HG02623 (cell line): ENCODE data around the gene FGD2.

Experiments used
- ATAC-seq: cut with Tn5 transposase; IDR thresholded peaks from one replicate; pipeline ENCODE4 v1.9.1; 2021; ENCODE audit warnings: moderate library complexity; ENCODE audit not compliant: unreplicated experiment

Gene FGD2

GRCh38 chr6:36970892-36971842 lies 34.3 kb upstream of the FGD2 start:
- ATAC-seq = no peak

DNA sequence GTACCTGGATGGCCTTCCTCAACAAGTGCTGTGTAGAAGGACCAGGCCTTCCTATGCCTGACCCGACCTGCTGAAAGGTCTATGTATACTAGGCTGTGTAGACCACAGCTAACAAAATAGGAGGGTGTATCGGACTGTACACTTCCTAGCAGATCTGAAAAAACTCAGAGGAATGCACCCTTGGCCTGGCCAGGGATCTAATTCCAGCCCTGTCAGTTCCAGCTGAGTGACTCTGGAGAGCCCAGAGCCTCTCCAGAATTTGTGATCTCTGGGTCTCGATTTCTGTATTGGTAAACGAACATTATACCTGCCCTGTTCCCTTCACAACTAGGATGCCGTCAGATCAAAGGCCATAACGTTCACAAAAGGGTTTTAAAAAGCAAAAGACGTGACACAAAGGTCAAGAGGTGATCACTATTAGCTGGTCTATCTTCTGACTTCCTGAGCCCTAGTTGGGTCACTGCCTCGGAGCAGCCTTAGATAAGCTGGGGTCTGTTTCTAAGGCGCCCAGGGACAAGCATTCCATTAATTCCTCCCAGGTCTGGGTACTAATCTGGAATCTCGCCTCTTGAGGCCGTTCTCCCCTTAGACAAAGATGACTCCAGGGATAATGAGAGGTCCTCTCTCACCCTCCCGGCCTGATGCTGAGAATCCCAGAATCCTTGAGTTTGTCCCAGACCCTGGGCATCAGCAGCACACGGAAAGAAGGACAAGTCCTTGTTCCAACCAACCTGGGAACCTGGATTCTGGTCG lies 33.4 kb upstream of the FGD2 start:
- no peak for ATAC-seq

DNA sequence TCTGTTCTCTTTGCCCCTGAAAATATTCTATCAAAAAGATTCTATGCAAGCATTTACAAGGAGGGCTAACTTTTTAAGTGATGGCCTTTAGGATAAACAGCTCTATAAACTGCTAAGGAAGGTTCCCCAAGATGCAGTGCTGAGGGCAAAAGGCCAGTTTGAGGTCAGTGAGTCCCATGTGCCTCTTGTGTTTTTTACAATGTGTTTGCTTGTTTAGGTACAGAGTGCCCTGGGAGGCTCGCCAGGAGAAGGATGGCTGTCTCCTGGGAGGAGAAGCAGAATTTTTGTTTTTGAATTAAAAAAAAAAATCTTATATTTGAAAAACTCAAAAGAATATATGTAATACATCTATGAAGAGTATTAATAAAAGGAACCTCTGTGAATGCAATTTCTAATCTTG lies 32.3 kb upstream of the FGD2 start:
- ATAC-seq = no peak

DNA sequence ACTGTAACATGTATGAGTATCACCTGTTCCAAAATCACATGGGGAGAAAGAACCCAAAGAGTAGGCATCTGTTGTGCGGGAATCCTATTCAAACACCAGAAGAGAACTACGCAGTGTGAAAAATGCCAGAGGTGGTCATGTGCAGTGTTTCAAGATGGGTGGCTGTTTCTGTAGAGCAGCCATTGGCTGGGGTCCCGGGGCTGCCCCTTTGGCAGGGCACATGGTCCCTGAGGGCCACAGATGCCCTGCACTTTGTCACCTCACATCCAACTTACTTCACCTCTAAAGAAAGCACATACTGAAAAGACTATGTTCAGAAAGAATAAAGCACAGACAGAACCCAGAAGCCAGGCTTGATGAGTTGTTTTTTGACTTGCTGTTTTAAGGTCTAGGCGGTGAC lies 31.8 kb upstream of the FGD2 start:
- no peak for ATAC-seq

- ATAC-seq = no peak
Measured at GRCh38 chr6:36975231-36976006, 30.0 kb upstream of the FGD2 start.

DNA sequence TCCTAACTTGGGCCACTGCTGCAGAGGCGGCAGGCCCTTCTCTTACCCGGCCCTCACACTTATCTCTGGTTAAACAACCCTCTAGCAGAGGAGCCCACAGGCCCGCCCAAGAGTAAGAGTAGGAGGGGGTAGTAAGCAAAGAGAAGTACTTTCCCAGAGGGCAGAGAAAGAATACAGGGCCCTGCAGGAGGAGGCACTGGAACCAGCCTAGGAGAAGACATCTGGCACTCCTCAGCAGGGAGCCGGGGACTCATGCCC lies 29.5 kb upstream of the FGD2 start:
- no peak for ATAC-seq

GRCh38 chr6:36976509-36976908 lies 28.9 kb upstream of the FGD2 start:
- no peak for ATAC-seq

DNA sequence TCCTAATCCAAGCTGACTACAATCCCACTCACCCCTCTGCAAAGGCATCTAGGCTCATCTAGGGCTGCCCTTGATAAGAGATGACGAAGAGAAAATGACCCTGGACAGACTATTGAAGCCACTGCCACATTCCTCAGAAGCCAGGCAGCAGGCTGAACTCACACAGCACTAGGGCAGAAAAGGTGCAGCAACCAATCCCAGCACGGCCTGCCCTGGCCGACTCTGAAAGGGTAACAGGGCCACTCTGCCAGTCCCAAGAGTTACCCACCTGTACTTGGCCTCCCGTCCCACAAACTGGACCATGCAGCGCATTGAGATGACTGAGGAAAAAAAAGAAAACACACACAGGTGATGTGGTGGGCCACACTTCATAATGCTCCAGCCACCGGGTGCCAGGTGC lies 28.5 kb upstream of the FGD2 start:
- ATAC-seq = no peak

DNA sequence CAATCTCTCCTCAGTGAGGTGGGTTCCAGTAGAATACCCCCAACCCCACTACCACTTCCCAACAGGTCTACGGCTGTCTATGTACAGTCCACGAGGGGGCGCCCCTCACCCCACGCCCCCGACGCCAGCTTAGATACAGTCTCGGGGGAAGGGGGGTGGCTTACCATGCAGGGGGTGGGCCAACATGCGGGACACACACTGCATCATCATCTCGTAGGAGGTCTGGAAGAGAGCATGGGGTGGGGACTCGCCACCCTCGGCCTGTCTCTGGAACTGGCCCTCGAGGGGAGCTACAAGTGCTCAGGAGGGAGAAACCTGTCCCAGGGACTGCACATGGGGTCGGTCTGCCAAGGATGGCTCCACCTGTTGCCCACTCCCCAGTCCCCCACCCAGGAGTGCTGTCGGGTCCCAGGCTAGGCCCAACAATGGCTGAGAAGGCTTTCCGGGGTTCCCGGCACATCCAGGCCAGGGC lies 27.9 kb upstream of the FGD2 start:
- ATAC-seq = no peak

GRCh38 chr6:36978421-36979346 lies 26.8 kb upstream of the FGD2 start:
- ATAC-seq = no peak

GRCh38 chr6:36979347-36979742 lies 26.1 kb upstream of the FGD2 start:
- no peak for ATAC-seq

- no peak for ATAC-seq
Measured at GRCh38 chr6:36980129-36980528, 25.3 kb upstream of the FGD2 start.

DNA sequence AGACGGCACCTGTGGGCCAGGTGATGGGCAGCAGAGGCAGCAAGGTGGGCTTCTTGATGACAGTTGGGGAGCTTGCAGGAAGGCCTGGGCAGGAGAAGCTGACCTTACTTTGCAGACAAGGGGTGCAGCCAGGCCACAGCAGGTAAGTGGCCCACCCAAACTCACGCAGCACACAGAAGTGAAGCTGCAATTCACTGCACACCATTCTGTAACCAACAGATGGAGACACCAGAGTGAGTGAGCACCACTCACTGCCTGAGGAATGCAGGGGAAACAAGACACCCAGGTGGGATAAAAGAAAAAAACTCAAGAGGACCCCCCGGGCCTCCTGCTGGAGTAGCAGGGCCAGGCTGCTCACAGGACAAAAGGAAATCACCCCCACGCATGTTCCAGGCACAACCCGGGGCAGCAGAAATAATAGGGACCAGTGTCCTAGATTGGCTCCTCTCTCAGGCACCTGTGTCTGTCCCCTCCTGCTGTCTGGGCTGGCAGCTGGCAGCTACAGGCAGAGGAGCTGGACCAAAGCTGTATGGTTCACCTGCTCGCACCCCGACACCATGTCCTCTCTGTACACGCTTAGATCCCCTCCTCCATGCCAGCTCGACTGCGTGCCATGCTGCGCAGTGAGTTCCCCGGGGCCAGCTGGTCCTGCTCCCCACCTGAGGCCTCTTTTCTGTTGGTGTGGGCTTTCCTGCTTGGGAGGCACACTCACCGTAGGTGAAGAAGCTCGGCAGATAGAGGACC lies 24.4 kb upstream of the FGD2 start:
- no peak for ATAC-seq

DNA sequence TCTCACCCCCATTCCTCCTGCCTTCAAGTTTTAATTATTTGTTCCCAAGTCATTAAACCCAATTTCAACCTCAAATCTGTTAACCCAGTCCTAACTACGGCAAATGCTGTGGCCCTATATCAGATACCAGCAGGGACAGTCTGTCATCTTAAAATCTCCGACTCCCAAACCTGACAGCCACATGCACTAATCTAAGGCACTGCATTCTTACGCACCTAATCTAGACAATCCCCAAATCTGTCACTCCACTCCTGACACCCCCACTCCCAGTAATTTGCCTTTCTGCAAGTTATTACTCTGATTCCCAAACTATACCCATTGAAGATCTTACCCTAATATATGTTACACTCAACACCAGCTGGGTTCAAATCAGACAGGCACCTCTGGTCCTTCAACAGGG lies 21.9 kb upstream of the FGD2 start:
- ATAC-seq = no peak

GRCh38 chr6:36984581-36985416 lies 20.7 kb upstream of the FGD2 start:
- ATAC-seq = no peak

DNA sequence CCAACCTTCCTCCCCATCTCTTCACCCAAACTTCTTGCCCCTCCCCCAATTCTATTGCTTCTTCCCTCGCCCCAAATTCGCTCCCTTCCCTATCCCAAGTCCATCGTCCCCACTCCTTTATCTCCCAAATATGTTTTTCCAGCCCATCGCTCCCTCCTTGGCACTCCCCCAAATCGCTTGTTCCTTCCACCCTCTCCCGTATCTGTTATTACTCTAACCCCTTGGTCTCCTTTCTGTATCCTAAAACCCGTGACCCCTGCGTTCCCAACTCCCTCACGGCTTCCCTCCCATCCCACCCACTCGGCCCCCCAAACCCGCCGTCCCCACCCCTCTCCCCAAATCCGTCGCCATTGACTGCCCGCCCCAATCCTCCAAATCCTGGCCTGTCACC lies 20.0 kb upstream of the FGD2 start:
- no peak for ATAC-seq

DNA sequence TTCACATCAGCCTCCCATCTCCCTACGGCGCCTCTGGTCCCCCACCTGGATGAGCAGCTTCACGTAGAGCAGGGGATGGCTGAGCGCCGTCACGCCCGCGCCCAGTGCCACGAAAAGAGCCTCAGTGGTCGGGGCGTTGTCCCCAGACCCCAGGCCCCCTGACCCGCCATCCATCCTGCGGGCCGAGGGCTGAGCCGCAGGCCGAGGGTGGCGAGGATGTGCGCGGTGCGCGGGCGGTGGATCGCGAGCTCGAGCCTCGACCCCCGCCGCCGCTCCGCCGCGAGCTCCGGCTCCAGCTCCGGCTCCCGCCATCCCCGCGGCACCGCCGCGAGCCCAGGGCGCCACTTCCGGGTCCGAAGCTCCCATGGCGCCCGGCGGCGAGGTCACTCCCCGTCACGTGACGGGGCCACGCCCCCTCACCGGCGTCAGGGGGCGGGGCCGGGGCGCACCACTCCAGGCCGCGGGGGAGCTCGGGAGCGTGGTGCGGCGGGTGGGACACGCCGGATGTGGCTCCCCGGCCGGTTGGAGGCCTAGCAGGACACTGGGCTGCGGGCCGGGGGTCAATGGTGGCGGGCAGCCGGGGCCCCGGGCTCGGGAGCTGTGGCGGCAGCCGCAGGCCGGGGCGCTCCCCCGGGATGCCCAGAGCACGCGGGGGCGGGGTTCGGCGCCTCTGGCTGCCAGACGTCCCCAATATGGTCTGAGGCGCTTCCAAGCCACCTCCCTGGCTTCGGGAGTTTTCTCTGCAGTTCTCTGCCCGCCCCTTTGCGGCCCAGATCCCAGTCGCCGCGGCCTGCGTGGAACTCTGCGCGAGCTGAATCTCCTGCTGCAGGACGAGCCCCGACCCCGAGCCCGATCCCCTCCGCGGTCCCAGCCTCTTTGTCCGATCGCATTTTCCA lies 19.4 kb upstream of the FGD2 start, which contains the start of gene MTCH1:
Gene MTCH1, minus strand, starts transcription at position 389 of the 896 bp plus-strand sequence. Its CDS starts 23 bp downstream, at position 366.
- ATAC-seq = peak; percentile 84

DNA sequence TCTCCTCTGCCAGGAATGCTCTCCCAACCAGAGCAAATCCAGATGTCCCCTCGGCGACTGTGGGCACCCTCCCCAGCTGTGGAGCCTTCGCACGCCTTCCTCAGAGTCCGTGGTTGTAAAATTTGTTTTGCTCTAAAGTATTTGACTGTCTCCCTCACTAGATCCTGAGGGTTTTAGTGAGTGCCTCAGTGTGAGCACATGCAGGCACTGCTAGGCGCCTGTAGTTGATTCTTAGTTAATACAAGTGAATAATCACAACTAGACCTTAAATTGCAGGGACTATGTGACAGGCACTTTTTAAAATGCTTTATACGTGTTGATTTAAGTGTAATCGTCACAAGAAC lies 18.8 kb upstream of the FGD2 start:
- ATAC-seq = no peak
